Suprapubic skin (tissue), 4 donors: ENCODE data around the gene CTSA. TPM values are rescaled to one million over a fixed set of nuclear protein-coding genes. Genes with fewer than 3 reads are reported as not detected.
A peak's percentile ranks its signal among the peaks of the same experiment; 100 is the strongest.

Experiments used
- DNase-seq, 2 donors: peaks; one replicate each; pipeline ENCODE4 v3.0.0-alpha.2; 2019; ENCODE audit warnings: low spot score in 2 of 2
- H3K27ac ChIP-seq: fragments of 200-600 bp; sonication (generic); one replicate; pipeline ENCODE4 v1.5.1; 2019
- H3K27me3 ChIP-seq: fragments of 200-600 bp; sonication (generic); one replicate; pipeline ENCODE4 v1.5.1; 2019
- H3K36me3 ChIP-seq: fragments of 200-600 bp; sonication (generic); one replicate; pipeline ENCODE4 v1.5.1; 2019
- H3K4me1 ChIP-seq: fragments of 200-600 bp; sonication (generic); one replicate; pipeline ENCODE4 v1.5.1; 2019
- H3K4me3 ChIP-seq: fragments of 200-600 bp; sonication (generic); one replicate; pipeline ENCODE4 v1.5.1; 2019; ENCODE audit warnings: mild to moderate bottlenecking
- H3K9me3 ChIP-seq: fragments of 200-600 bp; sonication (generic); one replicate; pipeline ENCODE4 v1.5.1; 2019
- CTCF ChIP-seq, 2 donors: fragments of 200-600 bp in 1 of 2; fragments of 450-650 bp in 1 of 2; sonication (generic) in 1 of 2; IDR thresholded peaks; one replicate each; pipeline ENCODE4 v1.5.1; 2016 to 2019; ENCODE audit warnings: antibody characterized with exemption in 2 of 2, mild to moderate bottlenecking in 1 of 2, moderate library complexity in 1 of 2
- EP300 ChIP-seq: sonication (generic); formaldehyde crosslinking; IDR thresholded peaks from one replicate; pipeline ENCODE4 v1.6.1; 2017; ENCODE audit warnings: antibody characterized with exemption
- POLR2A ChIP-seq, 2 donors: fragments of 450-650 bp; IDR thresholded peaks; one replicate each; pipeline ENCODE4 v1.6.1; 2017; ENCODE audit warnings: antibody characterized with exemption in 2 of 2, mild to moderate bottlenecking in 2 of 2, moderate library complexity in 2 of 2
- POLR2AphosphoS5 ChIP-seq, 3 donors: sonication (generic); formaldehyde crosslinking; IDR thresholded peaks; one replicate each; pipeline ENCODE4 v1.6.1; 2017; ENCODE audit warnings: antibody characterized with exemption in 3 of 3
- WGBS: methylation state at CpG from one replicate; pipeline ENCODE4 v1.1.5; 2018; 5-methylcytosine and 5-hydroxymethylcytosine counted together
- total RNA-seq, 4 donors: library from RNA; depleted of rRNA; stranded (reverse); fragments of >200 nt; gene quantifications; one replicate each; pipeline ENCODE4 v1.1.0, GENCODE V29; 2016

CTSA gene
- total RNA-seq, 4 donors from 2014 or later, result 95.5 to 133 (median 120) TPM

DNA sequence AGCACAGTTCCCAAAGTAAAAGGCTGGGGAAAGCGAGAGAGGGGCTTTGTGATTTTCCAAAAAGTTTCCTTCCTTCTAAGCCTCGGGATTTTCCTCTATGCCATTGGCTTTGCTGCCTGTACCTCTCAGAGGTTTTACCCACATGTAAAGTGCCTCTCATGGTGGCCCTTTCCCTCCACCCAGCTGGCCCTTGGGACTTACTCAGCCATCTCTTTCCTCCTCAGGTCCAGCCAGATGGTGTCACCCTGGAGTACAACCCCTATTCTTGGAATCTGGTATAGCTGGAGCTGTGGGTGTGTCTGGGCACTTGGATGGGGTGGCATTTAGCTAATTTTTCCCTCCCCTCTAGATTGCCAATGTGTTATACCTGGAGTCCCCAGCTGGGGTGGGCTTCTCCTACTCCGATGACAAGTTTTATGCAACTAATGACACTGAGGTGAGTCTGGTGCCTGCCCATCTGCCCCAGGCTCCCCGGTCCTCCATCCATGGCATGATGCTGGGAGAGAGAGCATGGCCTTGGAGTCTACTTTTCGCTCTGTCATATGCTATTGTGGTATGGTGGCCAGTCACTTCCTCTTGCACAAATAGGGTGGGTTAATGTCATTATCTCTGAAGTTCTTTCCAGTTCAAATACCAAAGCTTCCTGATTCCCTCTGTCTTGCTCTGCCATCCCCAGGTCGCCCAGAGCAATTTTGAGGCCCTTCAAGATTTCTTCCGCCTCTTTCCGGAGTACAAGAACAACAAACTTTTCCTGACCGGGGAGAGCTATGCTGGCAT lies 1.1 kb downstream of the CTSA start:
- Histone ChIP-seq H3K4me1 (peaks cover 32% of the 10 kb centered on the region), H3K27ac (peak overlapping the region; percentile 76), H3K9me3 (no peaks in the 10 kb centered on the region), H3K4me3 (peak overlapping the region; percentile 66), H3K36me3 (peaks cover 49% of the 10 kb centered on the region), H3K27me3 (no peaks in the 10 kb centered on the region)
- WGBS, result 80% methylated on average over 9 of the region's 9 CpGs
- TF ChIP-seq POLR2A (IDR thresholded peaks at IDR 0.05) (no peak), EP300 (no peak), CTCF (IDR thresholded peaks at IDR 0.05) (no peak), POLR2AphosphoS5 (IDR thresholded peaks at IDR 0.05) (no peak)
- DNase-seq, result no peak

GRCh38 chr20:45892828-45893500 lies 1.8 kb downstream of the CTSA start:
- Histone ChIP-seq H3K4me3 (peak overlapping the region; percentile 66), H3K27me3 (no peaks in the 10 kb centered on the region), H3K9me3 (no peaks in the 10 kb centered on the region), H3K4me1 (peaks cover 32% of the 10 kb centered on the region), H3K27ac (no peak overlapping the region), H3K36me3 (peaks cover 50% of the 10 kb centered on the region)
- no peak for TF ChIP-seq POLR2AphosphoS5 (IDR thresholded peaks at IDR 0.05)
- WGBS, result 77% methylated on average over 4 of the region's 4 CpGs
- DNase-seq, result no peak

DNA sequence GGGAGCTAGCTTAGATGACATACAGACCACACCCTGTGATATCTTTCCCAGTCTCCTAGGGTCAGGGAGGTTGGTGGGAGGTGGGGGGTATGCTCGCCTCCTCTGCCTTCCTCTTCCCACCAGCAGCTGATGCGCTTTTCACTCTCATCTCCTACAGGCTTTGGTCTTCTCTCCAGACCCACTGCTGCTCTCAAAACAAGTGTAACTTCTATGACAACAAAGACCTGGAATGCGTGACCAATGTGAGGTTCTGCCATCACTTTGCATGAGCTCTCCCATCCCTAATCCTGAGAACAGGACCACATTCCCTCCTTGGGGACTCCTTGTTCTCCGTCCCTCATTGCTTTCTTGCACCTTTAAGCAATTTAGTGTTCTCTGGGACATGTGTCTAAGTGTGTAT lies 2.7 kb downstream of the CTSA start:
- no peak overlapping the region for H3K4me3 ChIP-seq
- H3K9me3 ChIP-seq, result no peaks in the 10 kb centered on the region
- peaks cover 58% of the 10 kb centered on the region for H3K36me3 ChIP-seq
- H3K27me3 ChIP-seq, result no peaks in the 10 kb centered on the region
- peaks cover 32% of the 10 kb centered on the region for H3K4me1 ChIP-seq
- H3K27ac ChIP-seq, result no peak overlapping the region
- WGBS, result 97% methylated on average over 4 of the region's 4 CpGs
- TF ChIP-seq EP300 (no peak), POLR2AphosphoS5 (IDR thresholded peaks at IDR 0.05) (no peak), POLR2A (IDR thresholded peaks at IDR 0.05) (no peak), CTCF (IDR thresholded peaks at IDR 0.05) (no peak)
- DNase-seq, result no peak

DNA sequence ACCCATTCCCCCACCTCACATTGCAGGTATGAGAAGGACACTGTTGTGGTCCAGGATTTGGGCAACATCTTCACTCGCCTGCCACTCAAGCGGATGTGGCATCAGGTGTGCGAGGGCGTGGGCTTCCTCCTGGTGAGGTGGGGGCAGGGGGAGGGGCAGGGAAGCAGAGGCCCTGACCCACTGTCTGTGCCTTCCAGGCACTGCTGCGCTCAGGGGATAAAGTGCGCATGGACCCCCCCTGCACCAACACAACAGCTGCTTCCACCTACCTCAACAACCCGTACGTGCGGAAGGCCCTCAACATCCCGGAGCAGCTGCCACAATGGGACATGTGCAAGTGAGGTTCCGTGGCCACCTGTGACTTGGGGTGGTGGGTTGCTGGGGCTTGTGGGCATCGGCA lies 3.7 kb downstream of the CTSA start:
- no peak overlapping the region for H3K27ac ChIP-seq
- WGBS, result 65% methylated on average over 2 of the region's 12 CpGs

GRCh38 chr20:45896641-45897161 lies 5.6 kb downstream of the CTSA start:
- Histone ChIP-seq H3K27ac (no peak overlapping the region), H3K4me3 (no peak overlapping the region), H3K4me1 (peaks cover 17% of the 10 kb centered on the region), H3K9me3 (no peaks in the 10 kb centered on the region), H3K36me3 (peaks cover 84% of the 10 kb centered on the region), H3K27me3 (no peaks in the 10 kb centered on the region)
- DNase-seq, result no peak
- TF ChIP-seq POLR2A (IDR thresholded peaks at IDR 0.05), result no peak
- no peak for TF ChIP-seq EP300
- TF ChIP-seq POLR2AphosphoS5 (IDR thresholded peaks at IDR 0.05), result no peak
- no peak for TF ChIP-seq CTCF (IDR thresholded peaks at IDR 0.05)
- WGBS, result 89% methylated on average over 14 of the region's 14 CpGs

More for the DNA sequence above, 3.7 kb downstream of the CTSA start:
- Histone ChIP-seq H3K36me3 (peaks cover 67% of the 10 kb centered on the region), H3K4me3 (no peak overlapping the region), H3K4me1 (peaks cover 29% of the 10 kb centered on the region), H3K9me3 (no peaks in the 10 kb centered on the region), H3K27me3 (no peaks in the 10 kb centered on the region)
- DNase-seq, result no peak
- TF ChIP-seq POLR2AphosphoS5 (IDR thresholded peaks at IDR 0.05) (no peak), EP300 (no peak), CTCF (IDR thresholded peaks at IDR 0.05) (no peak), POLR2A (IDR thresholded peaks at IDR 0.05) (no peak)
